ENCODE results near the gene ZNF445.
"Not testable (repeated sequence)": the region's sequence is repeated elsewhere in the genome, so short reads cannot be mapped to it uniquely, and the experiment has no call there.

ZNF445 gene

DNA sequence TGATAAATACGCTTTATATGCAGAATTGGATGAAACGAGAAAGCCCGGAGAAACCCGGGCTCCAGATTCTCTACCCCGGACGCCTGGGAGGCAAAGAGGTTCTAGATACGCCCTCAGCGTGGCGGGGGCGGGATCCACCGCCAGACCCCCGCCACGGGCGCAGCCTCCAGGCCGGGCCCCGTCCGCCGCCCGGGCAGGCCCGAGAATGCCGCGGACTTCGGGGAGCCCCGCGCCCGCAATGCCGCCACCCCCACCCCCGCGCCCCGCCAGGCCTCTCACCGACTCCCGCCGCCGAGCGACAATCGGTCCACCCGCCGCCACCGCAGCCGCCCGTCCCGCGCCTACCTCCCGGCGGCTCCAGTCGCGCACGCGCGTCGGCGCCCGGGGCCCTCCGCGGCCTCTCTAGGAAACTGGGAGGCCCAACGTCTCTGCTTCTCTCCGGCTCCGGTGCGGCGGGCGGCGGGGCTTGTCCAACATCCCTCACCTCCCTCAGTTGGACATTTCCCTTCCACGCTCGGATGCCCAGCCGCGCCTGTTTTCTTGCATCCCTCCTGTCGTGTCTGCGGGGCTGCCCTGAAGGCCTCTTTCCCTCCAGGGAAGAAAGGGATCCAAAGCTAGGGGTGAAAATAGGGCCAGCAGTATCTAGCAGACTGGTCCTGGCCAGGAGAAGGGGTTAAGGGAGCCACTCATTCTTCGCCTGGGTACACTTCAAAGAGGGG, at the start of gene ZNF445:
Gene ZNF445, minus strand, starts transcription at position 359 of the 719 bp plus-strand sequence. CDS start 22,121 bp downstream, outside the sequence.
- DNase-seq (ENCODE audit: low read depth): peak; percentile 69

- DNase-seq (ENCODE audit: low read depth): no peak
These were observed 47.6 kb upstream of the ZNF445 start for GRCh38 chr3:44525060-44525459.

GRCh38 chr3:44522494-44522933, 45.0 kb upstream of the ZNF445 start:
- DNase-seq (ENCODE audit: low read depth): peak; percentile 25

- DNase-seq (ENCODE audit: low read depth): no peak
These were observed 44.3 kb upstream of the ZNF445 start for GRCh38 chr3:44521721-44522120.

DNA sequence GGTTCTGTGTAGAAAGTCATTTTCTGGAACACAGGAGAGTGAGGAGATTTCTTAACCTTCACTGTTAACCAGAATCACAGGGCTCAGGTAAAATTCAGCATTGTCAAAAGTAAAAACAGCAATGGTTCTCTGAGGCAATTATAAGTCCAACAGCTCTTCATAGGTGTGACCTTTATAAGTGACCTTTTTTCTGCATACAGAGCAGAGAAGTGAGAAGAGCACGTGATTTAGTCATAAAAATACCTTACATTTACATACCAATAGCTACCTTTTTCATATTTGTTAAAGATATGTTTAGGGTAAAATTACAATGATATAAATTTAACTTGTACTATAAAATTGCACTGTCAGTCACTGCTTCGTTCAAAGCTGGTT, 41.3 kb upstream of the ZNF445 start:
- DNase-seq (ENCODE audit: low read depth): no peak

- DNase-seq (ENCODE audit: low read depth): no peak
These were observed 38.8 kb upstream of the ZNF445 start for GRCh38 chr3:44516230-44516629.

DNA sequence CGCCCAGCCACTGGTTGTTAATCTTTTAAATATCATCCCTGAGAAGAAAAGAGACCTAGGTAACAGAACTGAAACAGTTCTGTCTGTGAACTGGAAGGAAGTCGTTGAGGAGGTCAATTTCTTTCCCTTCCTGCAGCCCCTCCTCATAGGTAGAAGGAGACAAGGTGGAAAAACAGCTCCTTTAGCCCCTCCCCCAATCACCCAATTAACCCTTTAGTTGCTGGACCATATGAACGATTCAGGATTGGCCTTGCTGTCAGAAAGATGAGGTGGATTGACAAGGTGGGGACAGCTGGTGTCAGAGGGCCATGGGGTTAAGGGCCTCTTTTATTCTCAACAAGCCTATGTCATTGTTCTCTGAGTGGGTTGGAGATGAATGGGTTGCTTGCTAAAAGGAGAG, 36.0 kb upstream of the ZNF445 start:
- no peak for DNase-seq (ENCODE audit: low read depth)

DNA sequence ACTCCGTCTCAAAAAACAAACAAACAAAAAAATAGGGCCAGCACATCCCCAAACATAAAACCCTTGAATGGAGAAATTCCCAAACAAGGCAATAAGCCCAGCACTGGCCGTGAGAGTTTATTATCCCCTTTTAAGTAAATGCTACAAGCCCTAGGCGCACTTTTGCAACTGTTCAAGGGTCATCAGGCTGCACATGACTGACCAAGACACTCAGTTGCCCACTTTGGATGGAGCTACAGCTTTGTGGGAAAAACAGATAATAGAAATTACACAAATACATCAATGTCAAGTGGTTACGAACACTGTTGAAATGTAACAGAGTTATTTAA, 33.7 kb upstream of the ZNF445 start:
- DNase-seq (ENCODE audit: low read depth): peak; percentile 41

DNA sequence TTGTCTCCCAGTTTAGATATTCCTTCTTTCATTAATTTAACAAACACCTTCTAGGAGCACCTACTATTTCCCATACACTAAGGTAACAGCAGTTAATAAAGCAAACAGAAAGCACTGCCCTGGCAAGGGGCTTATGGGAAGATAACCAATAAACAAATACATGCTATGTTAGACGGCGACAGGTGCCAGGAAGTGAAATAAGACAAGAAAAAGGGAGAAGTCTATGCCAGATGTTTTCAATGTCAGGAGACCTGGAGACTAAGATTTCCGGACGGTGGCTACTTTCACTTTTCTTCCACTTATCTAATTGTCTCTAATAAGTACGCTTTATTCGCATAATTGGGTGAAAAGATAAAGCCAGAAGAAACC, 32.5 kb upstream of the ZNF445 start:
- DNase-seq (ENCODE audit: low read depth): peak; percentile 27

GRCh38 chr3:44509393-44509921, 32.0 kb upstream of the ZNF445 start:
- DNase-seq (ENCODE audit: low read depth): peak; percentile 20

- no peak for DNase-seq (ENCODE audit: low read depth)
These were observed 29.5 kb upstream of the ZNF445 start for GRCh38 chr3:44506961-44507360.

DNA sequence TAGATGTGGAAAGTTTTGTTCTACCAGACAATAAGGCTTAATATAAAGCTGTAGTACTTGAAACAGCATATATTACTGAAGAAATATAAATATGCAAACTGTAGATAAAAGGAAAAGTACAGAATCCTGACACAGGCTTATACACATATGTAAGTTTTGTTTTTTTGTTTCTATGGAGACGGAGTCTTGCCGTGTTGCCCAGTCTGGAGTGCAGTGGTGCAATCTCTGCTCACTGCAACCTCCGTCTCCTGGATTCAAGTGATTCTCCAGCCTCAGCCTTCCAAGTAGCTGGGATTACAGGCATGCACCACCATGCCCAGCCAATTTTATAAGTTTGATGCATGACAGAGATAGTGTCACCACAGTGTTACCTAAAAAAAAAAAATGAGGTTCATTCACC, 29.1 kb upstream of the ZNF445 start:
- no peak for DNase-seq (ENCODE audit: low read depth)

GRCh38 chr3:44504566-44504965, 27.1 kb upstream of the ZNF445 start:
- DNase-seq (ENCODE audit: low read depth): no peak

- DNase-seq (ENCODE audit: low read depth): not testable (repeated sequence)
These were observed 25.7 kb upstream of the ZNF445 start for GRCh38 chr3:44503178-44503577.

- DNase-seq (ENCODE audit: low read depth): no peak
These were observed 24.5 kb upstream of the ZNF445 start for GRCh38 chr3:44501971-44502370.

GRCh38 chr3:44499899-44500168, 22.4 kb upstream of the ZNF445 start:
- not testable (repeated sequence) for DNase-seq (ENCODE audit: low read depth)

DNA sequence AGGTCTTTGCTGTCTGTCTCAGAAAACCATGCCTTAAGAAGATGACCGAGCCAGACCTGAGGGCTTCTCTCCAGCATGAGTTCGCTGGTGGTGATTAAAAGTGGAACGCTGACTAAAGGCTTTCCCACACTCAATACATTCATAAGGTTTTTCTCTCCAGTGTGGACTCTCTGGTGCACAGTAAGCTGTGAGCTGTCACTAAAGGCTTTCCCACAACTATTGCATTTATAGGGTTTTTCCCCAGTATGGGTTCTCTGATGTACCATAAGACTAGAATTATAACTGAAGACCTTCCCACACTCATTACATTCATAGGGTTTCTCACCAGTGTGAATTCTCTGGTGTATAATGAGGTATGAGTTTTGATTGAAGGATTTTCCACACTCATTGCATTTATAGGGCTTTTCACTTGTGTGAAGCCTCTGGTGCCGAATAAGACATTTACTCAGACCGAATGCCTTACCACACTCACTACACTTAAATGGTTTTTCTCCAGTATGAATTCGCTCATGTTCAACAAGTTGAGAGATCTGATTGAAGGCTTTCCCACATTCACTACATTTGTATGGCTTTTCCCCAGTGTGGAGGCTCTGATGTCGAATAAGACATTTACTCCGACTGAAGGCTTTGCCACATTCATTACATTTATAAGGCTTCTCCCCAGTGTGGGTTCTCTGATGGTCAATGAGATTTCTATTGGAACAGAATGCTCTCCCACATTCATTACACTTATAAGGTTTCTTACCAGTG, 21.9 kb upstream of the ZNF445 start:
- DNase-seq (ENCODE audit: low read depth): no peak

DNA sequence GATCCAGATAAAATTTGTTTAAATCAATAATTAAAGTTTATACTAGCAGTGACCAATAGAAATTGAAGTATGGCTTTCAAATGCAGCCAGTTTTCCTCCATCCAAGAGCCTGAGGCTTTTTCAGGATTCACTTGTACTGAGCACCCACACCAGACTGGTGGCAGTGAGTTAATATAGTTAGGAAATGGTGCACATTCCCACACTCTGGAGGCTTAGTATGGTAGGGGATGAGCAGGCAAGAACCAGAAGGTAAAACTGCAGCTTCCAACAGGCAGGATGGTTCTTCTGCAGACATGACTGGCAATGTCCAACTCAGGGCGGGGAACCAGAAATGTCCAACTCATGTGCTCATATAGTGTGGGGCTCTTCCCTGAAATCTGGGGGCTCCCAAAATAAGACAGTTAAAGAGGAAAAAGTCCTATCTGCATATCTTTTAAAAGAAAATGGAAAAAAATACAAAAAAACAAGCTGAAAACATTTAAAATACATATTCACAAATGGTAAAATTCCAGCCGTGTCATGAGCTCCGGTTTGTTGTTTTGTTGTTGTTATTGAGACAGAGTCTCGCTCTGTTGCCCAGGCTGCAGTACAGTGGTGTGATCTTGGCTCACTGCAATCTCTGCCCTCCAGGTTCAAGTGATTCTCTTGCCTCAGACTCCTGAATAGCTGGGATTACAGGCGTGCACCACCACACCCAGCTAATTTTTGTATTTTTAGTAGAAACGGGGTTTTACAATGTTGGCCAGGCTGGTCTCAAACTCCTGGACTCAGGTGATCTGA, 18.4 kb upstream of the ZNF445 start:
- DNase-seq (ENCODE audit: low read depth): no peak

DNA sequence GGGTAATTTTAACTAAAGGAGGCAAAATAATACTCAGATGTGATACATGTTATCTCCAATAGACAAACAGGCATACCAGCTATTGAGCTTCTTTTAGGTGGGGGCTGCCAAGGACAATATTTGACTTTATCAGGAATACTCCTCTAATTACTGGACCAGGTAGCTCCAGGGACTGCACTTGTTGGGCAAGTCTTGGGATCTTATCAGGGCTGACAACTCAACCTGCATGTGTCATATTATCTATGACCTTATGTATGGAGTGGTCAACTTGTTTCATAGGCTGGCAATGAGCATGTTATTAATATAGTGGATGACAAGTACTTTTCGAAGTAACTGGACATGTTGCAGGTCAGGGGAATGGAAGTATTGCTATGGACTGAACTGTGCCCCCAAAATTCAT, 15.0 kb upstream of the ZNF445 start:
- DNase-seq (ENCODE audit: low read depth): no peak

DNA sequence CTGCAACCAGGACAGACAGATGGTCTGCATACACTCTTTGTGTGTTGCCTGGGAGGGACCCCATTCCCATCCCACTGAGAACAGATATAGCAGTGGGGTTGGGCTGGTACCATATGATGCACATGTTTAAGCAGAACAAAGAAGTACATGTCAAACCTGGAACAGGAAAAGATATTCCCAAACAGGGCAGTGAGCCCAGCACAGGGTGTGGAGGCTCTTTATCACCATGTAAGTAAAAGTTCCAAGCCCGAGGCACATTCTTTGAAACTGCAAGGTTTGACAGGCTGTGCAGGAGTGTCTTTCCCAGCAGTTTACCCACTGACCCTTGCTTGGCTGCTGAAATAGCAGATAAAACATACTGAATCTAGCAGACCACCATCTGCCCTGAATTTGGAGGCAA, 5.3 kb upstream of the ZNF445 start:
- DNase-seq (ENCODE audit: low read depth): no peak

- no peak for DNase-seq (ENCODE audit: low read depth)
These were observed 1.2 kb upstream of the ZNF445 start for GRCh38 chr3:44478606-44479094.

DNA sequence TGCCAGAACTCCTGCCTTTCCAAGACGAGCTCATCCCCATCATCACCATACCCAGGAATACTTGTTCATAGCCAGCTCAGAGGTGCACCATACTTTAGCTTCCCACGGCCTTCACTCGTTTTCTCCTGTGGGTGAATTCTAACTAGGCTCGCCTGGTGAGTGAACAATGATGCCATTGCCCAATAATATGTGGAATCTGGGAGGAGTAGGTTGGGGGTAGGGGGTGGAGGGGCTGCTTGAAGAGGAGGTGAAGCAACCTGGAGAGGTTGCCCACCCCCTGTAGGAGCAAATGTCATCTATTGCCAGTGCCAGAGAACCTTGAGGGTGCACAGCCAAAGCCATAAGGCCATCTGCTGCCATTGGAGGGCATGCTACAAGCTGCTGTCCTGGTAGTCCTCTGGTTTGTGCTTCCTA, 592 bp upstream of the ZNF445 start:
- DNase-seq (ENCODE audit: low read depth): peak; percentile 19

DNA sequence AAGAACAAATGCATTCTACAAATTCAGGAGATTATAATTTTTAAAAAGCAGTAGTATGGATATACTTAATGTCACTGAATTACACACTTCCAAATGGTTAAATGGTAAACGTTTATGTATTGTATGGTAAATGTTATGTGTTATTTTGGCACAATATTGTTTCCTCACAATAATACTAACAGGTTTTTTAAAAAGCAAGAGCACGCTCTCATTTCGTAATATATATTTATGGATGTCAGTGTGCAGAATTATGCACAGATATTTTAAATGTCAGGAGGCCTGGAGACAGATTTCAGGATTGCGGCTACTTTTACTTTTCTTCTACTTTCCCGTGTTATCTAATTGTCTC, 533 bp downstream of the ZNF445 start:
- no peak for DNase-seq (ENCODE audit: low read depth)

Data from amniotic epithelial cell (primary cell).